HEK293 (cell line): Measurements from ENCODE around the gene CMTM5.

ENCODE experiments used
- CTCF ChIP-seq: fragments of 450-650 bp; formaldehyde crosslinking; IDR thresholded peaks from 2 replicates; pipeline ENCODE4 v1.5.1; 2016; ENCODE audit warnings: missing biosample characterization, missing genetic modification characterization
- REST ChIP-seq: fragments of 450-650 bp; formaldehyde crosslinking; IDR thresholded peaks from 2 replicates; pipeline ENCODE4 v1.5.1; 2016; ENCODE audit warnings: missing biosample characterization, missing genetic modification characterization
- ZNF596 ChIP-seq: fragments of 450-650 bp; IDR thresholded peaks from 2 replicates; pipeline ENCODE4 v1.5.0; 2018; ENCODE audit warnings: missing biosample characterization, mild to moderate bottlenecking, missing genetic modification characterization, moderate library complexity

- no peak for TF ChIP-seq ZNF596 (tag by site-specific recombination)
- no peak for TF ChIP-seq REST (tag by site-specific recombination)
- no peak for TF ChIP-seq CTCF (tag by site-specific recombination)
Measured at GRCh38 chr14:23355871-23356435, 20.9 kb upstream of the CMTM5 start.
